ENCODE measurements around the gene ATP10B.

- TF ChIP-seq CTCF (IDR thresholded peaks at IDR 0.05; ENCODE audit: poor library complexity) (no peak), EZH2 (IDR thresholded peaks at IDR 0.05; ENCODE audit: borderline replicate concordance) (no peak)
These were observed 7.8 kb downstream of the ATP10B start for GRCh38 chr5:160844177-160844576.

Measured in hepatocyte (in vitro differentiated cells).